Measurements from ENCODE around the gene TFDP2. TPM values are rescaled to one million over a fixed set of nuclear protein-coding genes. Genes with fewer than 3 reads are reported as not detected.
"Not testable (repeated sequence)": the region's sequence is repeated elsewhere in the genome, so short reads cannot be mapped to it uniquely, and the experiment has no call there.

The TFDP2 gene
- total and polyA plus RNA-seq, 2 donors from 2014 or later = 38.7 to 50.6 TPM

DNA sequence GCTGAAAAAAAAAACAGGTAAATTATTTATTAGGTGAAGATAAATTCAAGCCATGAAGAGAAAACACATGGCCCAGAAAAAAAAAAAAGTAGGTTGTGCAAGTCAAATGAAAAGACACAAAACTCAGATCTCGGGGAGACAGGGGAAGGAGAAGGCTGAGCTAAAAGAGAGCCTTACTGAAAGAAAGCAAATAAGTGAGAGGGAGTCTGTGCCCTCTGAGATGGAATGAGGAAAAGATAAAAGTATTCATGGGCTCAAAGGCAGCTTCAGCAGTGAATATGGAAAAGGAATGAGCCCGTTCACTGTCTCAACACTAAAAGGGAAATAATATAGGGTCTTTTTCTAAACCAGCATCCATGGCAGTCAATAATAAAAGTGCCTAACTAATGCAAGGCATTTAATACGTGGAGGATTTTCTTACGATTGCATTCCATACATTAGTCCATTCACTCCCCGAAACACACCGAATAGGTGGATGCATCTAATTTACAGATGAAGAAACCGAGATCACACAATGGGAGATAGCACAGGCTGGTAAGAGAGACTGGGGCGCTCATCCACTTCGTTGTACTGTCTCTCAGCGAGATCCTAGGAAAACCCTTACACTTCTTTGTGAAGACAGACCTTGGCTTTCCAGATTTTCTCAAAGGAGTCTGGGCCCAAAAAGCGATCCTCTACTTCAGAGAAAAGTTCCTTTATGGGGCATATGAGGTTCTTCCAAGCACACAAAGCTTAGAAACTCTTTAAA, 1.1 kb downstream of the TFDP2 start:
- peak overlapping the region; percentile 79 to 88 (median 86) for H3K4me3 ChIP-seq (ENCODE audit: low read length in 3 of 3)
- intact Hi-C loops (cut with DNase I) = no loop called here
- no peak for TF ChIP-seq CTCF (IDR thresholded peaks at IDR 0.05; ENCODE audit: borderline replicate concordance, extremely low read depth, insufficient read depth)
- peak overlapping the region; percentile 61 to 75 (median 63) for H3K9ac ChIP-seq (ENCODE audit: low read length in 3 of 3)
- FAIRE-seq (no peak), DNase-seq (peak in 1 of 5 donors; percentile 14)
- peak overlapping the region in 1 of 2 donors; percentile 63 for H3K27ac ChIP-seq (ENCODE audit: low read depth in 2 of 2, low read length in 2 of 2)
- no peaks in the 10 kb centered on the region for H3K36me3 ChIP-seq (ENCODE audit: control insufficient read depth in 2 of 3, insufficient read depth in 3 of 3, low read length in 3 of 3)
- H3K4me1 ChIP-seq (ENCODE audit: control insufficient read depth in 2 of 3, insufficient read depth in 2 of 3, low read depth in 1 of 3, low read length in 3 of 3) = peaks cover 3 to 7% (median 5%) of the 10 kb centered on the region in 3 donors
- no peaks in the 10 kb centered on the region for H3K27me3 ChIP-seq (ENCODE audit: control insufficient read depth, insufficient read depth, low read length)
- H3K9me3 ChIP-seq (ENCODE audit: control insufficient read depth in 2 of 3, insufficient read depth in 1 of 3, low read length in 3 of 3) = no peaks in the 10 kb centered on the region

GRCh38 chr3:142144587-142144986, 4.8 kb downstream of the TFDP2 start:
- H3K4me3 ChIP-seq (ENCODE audit: low read length in 3 of 3); H3K9ac ChIP-seq (ENCODE audit: low read length in 3 of 3); H3K27ac ChIP-seq (ENCODE audit: low read depth in 2 of 2, low read length in 2 of 2); H3K27me3 ChIP-seq (ENCODE audit: control insufficient read depth, insufficient read depth, low read length); FAIRE-seq; H3K4me1 ChIP-seq (ENCODE audit: control insufficient read depth in 2 of 3, insufficient read depth in 2 of 3, low read depth in 1 of 3, low read length in 3 of 3); intact Hi-C loops (cut with DNase I); H3K9me3 ChIP-seq (ENCODE audit: control insufficient read depth in 2 of 3, insufficient read depth in 1 of 3, low read length in 3 of 3); DNase-seq; H3K36me3 ChIP-seq (ENCODE audit: control insufficient read depth in 2 of 3, insufficient read depth in 3 of 3, low read length in 3 of 3): not testable (repeated sequence)

DNA sequence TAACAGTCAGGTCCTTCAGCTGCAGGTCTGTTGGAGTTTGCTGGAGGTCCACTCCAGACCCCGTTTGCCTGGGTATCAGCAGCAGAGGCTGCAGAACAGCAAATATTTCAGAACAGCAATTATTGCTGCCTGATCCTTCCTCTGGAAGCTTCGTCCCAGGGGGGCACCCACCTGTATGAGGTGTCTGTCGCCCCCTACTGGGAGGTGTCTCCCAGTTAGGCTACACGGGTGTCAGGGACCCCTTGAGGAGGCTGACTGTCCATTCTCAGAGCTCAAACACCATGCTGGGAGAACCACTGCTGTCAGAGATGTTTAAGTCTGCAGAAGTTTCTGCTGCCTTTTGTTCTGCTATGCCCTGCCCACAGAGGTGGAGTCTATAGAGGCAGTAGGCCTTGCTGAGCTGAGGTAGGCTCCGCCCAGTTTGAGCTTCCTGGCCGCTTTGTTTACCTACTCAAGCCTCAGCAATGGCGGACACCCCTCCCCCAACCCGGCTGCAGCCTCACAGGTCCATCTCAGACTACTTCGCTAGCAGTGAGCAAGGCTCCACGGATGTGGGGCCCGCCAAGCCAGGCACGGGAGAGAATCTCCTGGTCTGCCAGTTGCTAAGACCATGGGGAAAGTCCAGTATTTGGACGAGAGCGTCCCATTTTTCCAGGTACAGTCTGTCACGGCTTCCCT, 8.6 kb downstream of the TFDP2 start:
- FAIRE-seq; H3K4me1 ChIP-seq (ENCODE audit: control insufficient read depth in 2 of 3, insufficient read depth in 2 of 3, low read depth in 1 of 3, low read length in 3 of 3); H3K9me3 ChIP-seq (ENCODE audit: control insufficient read depth in 2 of 3, insufficient read depth in 1 of 3, low read length in 3 of 3); DNase-seq; intact Hi-C loops (cut with DNase I); H3K9ac ChIP-seq (ENCODE audit: low read length in 3 of 3); H3K27me3 ChIP-seq (ENCODE audit: control insufficient read depth, insufficient read depth, low read length); H3K27ac ChIP-seq (ENCODE audit: low read depth in 2 of 2, low read length in 2 of 2); H3K4me3 ChIP-seq (ENCODE audit: low read length in 3 of 3); H3K36me3 ChIP-seq (ENCODE audit: control insufficient read depth in 2 of 3, insufficient read depth in 3 of 3, low read length in 3 of 3): not testable (repeated sequence)

GRCh38 chr3:142137089-142137488, 12.3 kb downstream of the TFDP2 start:
- intact Hi-C loops (cut with DNase I); H3K4me3 ChIP-seq (ENCODE audit: low read length in 3 of 3); H3K4me1 ChIP-seq (ENCODE audit: control insufficient read depth in 2 of 3, insufficient read depth in 2 of 3, low read depth in 1 of 3, low read length in 3 of 3); H3K27me3 ChIP-seq (ENCODE audit: control insufficient read depth, insufficient read depth, low read length); DNase-seq; H3K9ac ChIP-seq (ENCODE audit: low read length in 3 of 3); FAIRE-seq; H3K36me3 ChIP-seq (ENCODE audit: control insufficient read depth in 2 of 3, insufficient read depth in 3 of 3, low read length in 3 of 3); H3K9me3 ChIP-seq (ENCODE audit: control insufficient read depth in 2 of 3, insufficient read depth in 1 of 3, low read length in 3 of 3); H3K27ac ChIP-seq (ENCODE audit: low read depth in 2 of 2, low read length in 2 of 2): not testable (repeated sequence)

GRCh38 chr3:142134799-142135325, 14.5 kb downstream of the TFDP2 start:
- H3K9ac ChIP-seq (ENCODE audit: low read length in 3 of 3) = no peak overlapping the region
- H3K27me3 ChIP-seq (ENCODE audit: control insufficient read depth, insufficient read depth, low read length) = no peaks in the 10 kb centered on the region
- no peak overlapping the region for H3K27ac ChIP-seq (ENCODE audit: low read depth in 2 of 2, low read length in 2 of 2)
- H3K4me1 ChIP-seq (ENCODE audit: control insufficient read depth in 2 of 3, insufficient read depth in 2 of 3, low read depth in 1 of 3, low read length in 3 of 3) = no peaks in the 10 kb centered on the region
- no peaks in the 10 kb centered on the region for H3K9me3 ChIP-seq (ENCODE audit: control insufficient read depth in 2 of 3, insufficient read depth in 1 of 3, low read length in 3 of 3)
- H3K36me3 ChIP-seq (ENCODE audit: control insufficient read depth in 2 of 3, insufficient read depth in 3 of 3, low read length in 3 of 3) = no peaks in the 10 kb centered on the region
- DNase-seq = no peak
- H3K4me3 ChIP-seq (ENCODE audit: low read length in 3 of 3) = no peak overlapping the region
- FAIRE-seq = no peak
- no peak for TF ChIP-seq CTCF (IDR thresholded peaks at IDR 0.05; ENCODE audit: borderline replicate concordance, extremely low read depth, insufficient read depth)
- intact Hi-C loops (cut with DNase I) = no loop called here

Data from kidney (tissue), 14 donors.